Activated T-cell treated with anti-CD3 and anti-CD28 coated beads for 24 hours (primary cell): Measurements from ENCODE around the gene ILF3.

ENCODE experiments used
- DNase-seq: peaks from one replicate; pipeline ENCODE4 v3.0.0-alpha.2; 2020; ENCODE audit warnings: low read depth

The ILF3 gene

GRCh38 chr19:10653732-10654609, at the start of gene ILF3:
Gene ILF3 (plus strand): TSS chr19:10654346. CDS start chr19:10670606, 16,260 bp downstream.
- peak; percentile 100 for DNase-seq

- no peak for DNase-seq
Measured at GRCh38 chr19:10604460-10604980, 49.6 kb upstream of the ILF3 start.

- no peak for DNase-seq
Measured at GRCh38 chr19:10611907-10612306, 42.2 kb upstream of the ILF3 start.

GRCh38 chr19:10612499-10613119, 41.5 kb upstream of the ILF3 start:
- no peak for DNase-seq

- DNase-seq, result no peak
Measured at GRCh38 chr19:10615429-10616023, 38.6 kb upstream of the ILF3 start.

GRCh38 chr19:10617409-10618121, 36.6 kb upstream of the ILF3 start:
- no peak for DNase-seq

GRCh38 chr19:10618846-10619245, 35.3 kb upstream of the ILF3 start:
- no peak for DNase-seq

GRCh38 chr19:10620786-10621185, 33.4 kb upstream of the ILF3 start:
- DNase-seq, result no peak

- DNase-seq, result no peak
Measured at GRCh38 chr19:10621966-10622365, 32.2 kb upstream of the ILF3 start.

GRCh38 chr19:10624585-10624984, 29.6 kb upstream of the ILF3 start:
- no peak for DNase-seq

- no peak for DNase-seq
Measured at GRCh38 chr19:10625003-10625761, 29.0 kb upstream of the ILF3 start, which contains the start of gene SLC44A2. Gene SLC44A2 (plus strand): TSS chr19:10625553. CDS start chr19:10625634, 81 bp downstream.

GRCh38 chr19:10625762-10626138, 28.4 kb upstream of the ILF3 start:
- no peak for DNase-seq

GRCh38 chr19:10631874-10632273, 22.3 kb upstream of the ILF3 start:
- DNase-seq, result no peak

- DNase-seq, result no peak
Measured at GRCh38 chr19:10634430-10634829, 19.7 kb upstream of the ILF3 start.

- DNase-seq, result no peak
Measured at GRCh38 chr19:10634963-10635362, 19.2 kb upstream of the ILF3 start.

- DNase-seq, result no peak
Measured at GRCh38 chr19:10636304-10636972, 17.7 kb upstream of the ILF3 start.

- DNase-seq, result no peak
Measured at GRCh38 chr19:10637894-10638293, 16.3 kb upstream of the ILF3 start.

- DNase-seq, result no peak
Measured at GRCh38 chr19:10639836-10640235, 14.3 kb upstream of the ILF3 start.

GRCh38 chr19:10640361-10640760, 13.8 kb upstream of the ILF3 start:
- no peak for DNase-seq

- DNase-seq, result no peak
Measured at GRCh38 chr19:10641248-10641647, 12.9 kb upstream of the ILF3 start.
